ENCODE measurements around the gene VWA5B1. TPM values are rescaled to one million over a fixed set of nuclear protein-coding genes. Genes with fewer than 3 reads are reported as not detected.
A peak's percentile ranks its signal among the peaks of the same experiment; 100 is the strongest.

The VWA5B1 gene
- polyA plus RNA-seq, 3 donors: 1.4 to 3.3 (median 1.8) TPM

GRCh38 chr1:20321573-20321972 lies 30.9 kb downstream of the VWA5B1 start:
- no peak for DNase-seq

GRCh38 chr1:20322081-20322824 lies 31.6 kb downstream of the VWA5B1 start:
- DNase-seq: no peak

- DNase-seq: no peak
Observed at GRCh38 chr1:20322825-20323612, 32.3 kb downstream of the VWA5B1 start.

- no peak for DNase-seq
Observed at GRCh38 chr1:20323613-20323920, 32.9 kb downstream of the VWA5B1 start.

GRCh38 chr1:20324704-20325406 lies 34.2 kb downstream of the VWA5B1 start:
- DNase-seq: no peak

GRCh38 chr1:20325407-20325843 lies 34.8 kb downstream of the VWA5B1 start:
- no peak for DNase-seq

- DNase-seq: no peak
Observed at GRCh38 chr1:20325844-20326420, 35.3 kb downstream of the VWA5B1 start.

GRCh38 chr1:20327467-20327866 lies 36.8 kb downstream of the VWA5B1 start:
- no peak for DNase-seq

GRCh38 chr1:20328201-20328600 lies 37.5 kb downstream of the VWA5B1 start:
- DNase-seq: no peak

- no peak for DNase-seq
Observed at GRCh38 chr1:20329793-20330542, 39.3 kb downstream of the VWA5B1 start.

- no peak for DNase-seq
Observed at GRCh38 chr1:20334103-20334502, 43.4 kb downstream of the VWA5B1 start.

- no peak for DNase-seq
Observed at GRCh38 chr1:20336105-20336605, 45.5 kb downstream of the VWA5B1 start.

- DNase-seq: no peak
Observed at GRCh38 chr1:20337581-20337980, 46.9 kb downstream of the VWA5B1 start.

GRCh38 chr1:20339811-20340457 lies 49.3 kb downstream of the VWA5B1 start:
- DNase-seq: no peak

- DNase-seq: no peak
Observed at GRCh38 chr1:20342294-20343148, 51.8 kb downstream of the VWA5B1 start.

GRCh38 chr1:20343149-20343937 lies 52.7 kb downstream of the VWA5B1 start:
- peak; percentile 68 for DNase-seq

GRCh38 chr1:20343938-20344302 lies 53.2 kb downstream of the VWA5B1 start:
- no peak for DNase-seq

GRCh38 chr1:20344738-20345137 lies 54.1 kb downstream of the VWA5B1 start:
- DNase-seq: no peak

GRCh38 chr1:20345419-20345818 lies 54.7 kb downstream of the VWA5B1 start:
- no peak for DNase-seq

Data from renal pelvis (tissue), 4 donors.